HG02938 (cell line): Measurements from ENCODE around the gene CLEC4C.
"Not testable (repeated sequence)": the region's sequence is repeated elsewhere in the genome, so short reads cannot be mapped to it uniquely, and the experiment has no call there.

Experiments used
- ATAC-seq: cut with Tn5 transposase; IDR thresholded peaks from one replicate; pipeline ENCODE4 v1.9.1; 2021; ENCODE audit warnings: mild to moderate bottlenecking, moderate library complexity; ENCODE audit not compliant: unreplicated experiment

The CLEC4C gene, protein sequence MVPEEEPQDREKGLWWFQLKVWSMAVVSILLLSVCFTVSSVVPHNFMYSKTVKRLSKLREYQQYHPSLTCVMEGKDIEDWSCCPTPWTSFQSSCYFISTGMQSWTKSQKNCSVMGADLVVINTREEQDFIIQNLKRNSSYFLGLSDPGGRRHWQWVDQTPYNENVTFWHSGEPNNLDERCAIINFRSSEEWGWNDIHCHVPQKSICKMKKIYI

DNA sequence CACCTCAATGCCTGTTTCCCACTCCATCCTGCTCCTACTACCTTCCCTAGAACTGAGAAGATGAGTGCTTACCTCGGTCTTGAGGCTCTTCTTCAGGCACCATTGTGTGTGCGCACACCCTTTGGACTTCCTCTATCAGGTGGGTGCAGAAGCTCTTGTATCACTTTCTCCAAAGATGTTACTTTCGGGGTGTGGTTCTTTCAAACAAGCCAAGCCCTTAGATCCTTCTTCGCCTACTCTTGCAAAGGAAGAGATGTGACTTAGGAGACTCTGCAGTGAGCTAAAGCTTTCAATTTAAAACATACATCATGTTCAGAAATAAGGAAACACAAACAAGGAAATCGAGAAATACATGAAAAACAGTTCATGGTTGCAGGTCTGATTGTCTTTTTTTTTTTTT, at the start of gene CLEC4C:
Gene CLEC4C, minus strand, starts transcription at position 130 of the 400 bp plus-strand sequence. Its CDS starts 27 bp downstream, at position 103.
- no peak for ATAC-seq

DNA sequence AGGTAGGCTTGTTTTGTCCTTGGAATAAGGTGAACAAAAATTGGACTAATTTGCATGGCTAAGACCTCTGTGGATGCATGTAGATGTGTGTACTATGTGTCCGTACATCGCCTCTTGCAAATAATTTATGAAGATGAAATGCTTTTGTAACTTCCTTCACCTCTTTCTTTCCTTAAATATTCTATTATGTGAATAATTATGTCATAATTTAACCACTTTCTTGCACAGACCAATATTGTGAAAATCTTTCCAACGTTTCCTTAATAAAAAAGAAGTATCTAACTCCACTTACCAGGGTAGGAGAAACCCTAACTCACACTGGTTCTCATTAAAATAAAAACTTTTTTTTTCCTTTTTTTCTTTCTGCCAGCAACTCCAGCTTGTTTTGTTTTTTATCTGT, 46.0 kb upstream of the CLEC4C start:
- ATAC-seq: no peak

DNA sequence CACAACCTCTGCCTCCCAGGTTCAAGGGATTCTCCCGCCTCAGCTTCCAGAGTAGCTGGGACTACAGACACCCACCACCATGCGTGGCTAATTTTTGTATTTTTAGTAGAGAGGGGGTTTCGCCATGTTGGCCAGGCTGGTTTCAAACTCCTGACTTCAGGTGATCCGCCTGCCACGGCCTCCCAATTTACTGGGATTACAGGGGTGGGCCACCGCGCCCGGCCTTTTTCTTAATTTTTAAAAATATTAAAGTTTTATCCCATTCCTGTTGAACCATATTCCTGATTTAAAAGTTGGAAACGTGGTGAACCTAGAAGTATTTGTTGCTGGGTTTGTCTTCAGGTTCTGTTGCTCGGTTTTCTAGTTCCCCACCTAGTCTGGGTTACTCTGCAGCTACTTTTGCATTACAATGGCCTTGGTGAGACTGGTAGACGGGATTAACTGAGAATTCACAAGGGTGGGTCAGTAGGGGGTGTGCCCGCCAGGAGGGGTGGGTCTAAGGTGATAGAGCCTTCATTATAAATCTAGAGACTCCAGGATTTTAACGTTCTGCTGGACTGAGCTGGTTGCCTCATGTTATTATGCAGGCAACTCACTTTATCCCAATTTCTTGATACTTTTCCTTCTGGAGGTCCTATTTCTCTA, 41.8 kb upstream of the CLEC4C start, which contains the start of gene NANOG:
Gene NANOG, plus strand, starts transcription at position 519 of the 645 bp plus-strand sequence. CDS start 213 bp downstream, outside the sequence.
- ATAC-seq: not testable (repeated sequence)

DNA sequence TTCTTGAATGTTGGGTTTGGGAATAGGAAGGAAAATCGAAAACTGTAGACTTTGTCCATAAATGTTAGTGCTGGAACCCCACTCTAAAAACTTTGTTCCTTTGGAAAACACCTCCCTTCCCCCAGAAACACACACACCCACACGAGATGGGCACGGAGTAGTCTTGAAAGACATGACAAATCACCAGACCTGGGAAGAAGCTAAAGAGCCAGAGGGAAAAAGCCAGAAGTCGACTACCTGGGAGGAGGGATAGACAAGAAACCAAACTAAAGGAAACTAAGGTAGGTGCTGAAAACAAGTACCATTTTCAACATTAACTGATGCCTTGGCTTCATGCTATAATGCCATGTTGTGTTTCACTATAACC, 41.1 kb upstream of the CLEC4C start:
- ATAC-seq: no peak

DNA sequence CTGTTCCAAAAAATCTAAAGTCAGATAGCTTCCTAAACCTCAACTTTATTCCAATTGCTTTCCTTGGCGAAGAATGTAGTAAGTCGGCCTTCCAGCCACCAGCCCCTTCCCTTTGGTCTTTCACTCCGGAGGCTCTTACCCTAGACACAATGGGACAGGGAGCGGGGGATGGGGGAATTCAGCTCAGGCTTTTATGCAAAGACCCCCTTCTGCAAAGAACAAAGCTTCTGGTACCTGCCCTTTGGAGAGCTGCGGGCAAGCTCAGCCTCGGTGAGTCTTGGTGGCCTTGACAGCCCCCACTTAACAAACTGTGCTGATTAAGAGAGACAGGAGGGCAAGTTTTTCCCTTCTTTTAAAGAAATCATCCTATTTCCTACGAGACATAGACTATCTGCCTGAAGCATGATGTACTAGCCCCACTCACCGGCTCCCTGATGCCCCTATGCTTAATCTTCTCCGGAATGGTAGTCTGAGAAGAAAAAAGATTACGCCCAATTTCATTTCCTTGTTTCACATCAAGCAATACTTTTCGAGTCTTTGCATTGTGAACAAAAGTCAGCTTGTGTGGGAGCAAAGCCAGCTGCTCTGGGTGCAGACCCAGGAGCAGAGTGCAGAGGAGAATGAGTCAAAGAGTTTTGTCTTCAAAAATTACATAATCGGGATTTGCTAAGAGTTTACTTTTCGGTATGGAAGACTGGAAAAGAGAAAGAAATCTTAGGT, 40.6 kb upstream of the CLEC4C start:
- ATAC-seq: no peak

DNA sequence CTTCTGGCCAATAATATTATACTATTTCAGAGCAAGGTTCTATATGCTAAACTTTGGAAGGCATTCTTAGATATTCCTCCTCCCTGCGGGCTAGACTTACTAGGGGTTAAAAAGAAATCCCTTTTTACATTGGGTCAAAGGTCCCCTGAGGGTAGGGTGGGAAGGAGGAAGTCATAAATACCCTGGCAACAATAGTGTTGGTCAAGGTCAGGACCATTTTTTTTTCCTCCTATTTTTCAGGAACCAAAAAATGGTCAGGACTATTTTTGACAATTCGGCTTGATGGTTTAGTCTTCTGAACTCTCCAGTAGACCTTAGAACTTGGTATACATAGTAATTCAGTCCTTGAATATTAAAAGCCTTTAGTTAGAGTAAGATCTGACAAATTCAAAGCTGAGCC, 37.5 kb upstream of the CLEC4C start:
- no peak for ATAC-seq

DNA sequence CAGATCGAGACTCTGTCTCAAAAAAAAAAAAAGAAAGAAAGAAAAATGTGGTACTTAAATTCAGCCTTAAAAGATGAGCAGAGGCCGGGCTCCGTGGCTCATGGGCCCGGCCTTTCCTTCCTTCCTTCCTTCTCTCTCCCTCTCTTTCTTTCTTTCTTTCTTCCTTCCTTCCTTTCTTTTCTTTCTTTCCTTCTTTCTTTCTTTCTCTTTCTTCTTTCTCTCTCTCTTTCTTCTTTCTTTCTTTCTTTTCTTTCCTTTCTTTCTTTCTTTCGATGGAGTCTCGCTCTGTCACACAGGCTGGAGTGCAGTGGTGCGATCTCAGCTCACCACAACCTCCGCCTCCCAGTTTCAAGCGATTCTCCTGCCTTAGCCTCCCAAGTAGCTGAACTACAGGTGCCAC, 36.3 kb upstream of the CLEC4C start:
- not testable (repeated sequence) for ATAC-seq

DNA sequence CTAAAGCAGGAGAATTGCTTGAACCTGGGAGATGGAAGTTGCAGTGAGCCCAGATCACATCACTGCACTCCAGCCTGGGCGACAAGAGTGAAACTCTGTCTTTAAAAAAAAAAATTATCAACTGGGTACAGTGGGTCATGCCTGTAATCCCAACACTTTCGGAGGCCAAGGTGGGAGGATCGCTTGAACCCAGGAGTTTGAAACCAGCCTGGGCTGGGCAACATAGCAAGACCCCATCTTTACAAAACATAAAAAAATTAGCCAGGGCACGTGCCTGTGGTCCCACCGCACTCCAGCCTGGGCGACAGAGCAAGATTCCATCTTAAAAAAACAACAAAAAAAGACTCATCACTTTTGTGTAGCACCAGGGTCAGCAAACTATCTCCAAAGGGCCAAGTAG, 34.9 kb upstream of the CLEC4C start:
- ATAC-seq: no peak

DNA sequence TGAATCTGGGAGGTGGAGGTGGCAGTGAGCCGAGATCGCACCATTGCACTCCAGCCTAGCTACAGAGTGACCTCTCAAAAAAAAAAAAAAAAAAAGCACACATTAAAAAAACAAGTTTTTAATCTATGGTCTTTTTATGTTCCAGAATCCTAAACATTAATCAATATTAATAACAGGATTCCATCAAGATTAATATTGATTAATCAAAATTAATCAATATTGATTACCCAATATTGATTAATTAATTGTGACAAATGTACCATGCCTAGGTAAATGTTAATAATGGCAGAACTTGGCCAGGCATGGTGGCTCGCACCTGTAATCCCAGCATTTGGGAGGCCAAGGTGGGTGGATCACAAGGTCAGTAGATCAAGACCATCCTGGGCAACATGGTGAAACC, 34.1 kb upstream of the CLEC4C start:
- no peak for ATAC-seq

DNA sequence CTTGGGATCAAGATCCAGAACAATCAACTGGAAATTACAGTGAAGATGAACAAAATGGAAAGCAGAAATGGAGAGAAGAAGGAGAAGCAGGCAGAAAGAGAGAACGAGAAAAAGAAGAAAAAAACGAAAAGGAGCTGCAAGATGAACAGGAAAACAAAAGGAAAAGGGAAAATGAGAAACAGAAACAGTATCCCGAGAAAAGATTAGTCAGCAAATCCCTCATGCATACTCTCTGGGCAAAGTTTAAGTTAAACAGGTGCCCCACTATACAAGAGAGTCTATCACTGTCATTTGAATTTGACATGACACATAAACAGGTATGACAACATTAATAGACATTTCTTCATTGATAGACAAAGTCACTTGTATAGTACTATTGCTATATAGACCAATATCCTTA, 22.8 kb upstream of the CLEC4C start:
- ATAC-seq: no peak

DNA sequence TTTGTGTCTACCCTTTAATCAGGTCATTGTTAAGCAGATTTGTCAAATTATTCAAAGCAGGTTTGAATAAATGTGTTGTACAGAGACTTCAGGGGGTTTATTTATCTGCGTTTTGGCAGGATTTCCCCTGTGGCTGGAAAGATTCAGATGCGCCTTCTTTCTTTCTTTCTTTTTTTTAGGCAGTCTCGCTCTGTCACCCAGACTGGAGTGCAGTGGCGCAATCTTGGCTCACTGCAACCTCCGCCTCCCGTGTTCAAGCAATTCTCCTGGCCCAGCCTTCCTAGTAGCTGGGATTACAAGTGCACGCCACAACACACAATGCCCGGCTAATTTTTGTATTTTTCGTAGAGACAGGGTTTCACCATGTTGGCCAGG, 11.6 kb upstream of the CLEC4C start:
- ATAC-seq: no peak

DNA sequence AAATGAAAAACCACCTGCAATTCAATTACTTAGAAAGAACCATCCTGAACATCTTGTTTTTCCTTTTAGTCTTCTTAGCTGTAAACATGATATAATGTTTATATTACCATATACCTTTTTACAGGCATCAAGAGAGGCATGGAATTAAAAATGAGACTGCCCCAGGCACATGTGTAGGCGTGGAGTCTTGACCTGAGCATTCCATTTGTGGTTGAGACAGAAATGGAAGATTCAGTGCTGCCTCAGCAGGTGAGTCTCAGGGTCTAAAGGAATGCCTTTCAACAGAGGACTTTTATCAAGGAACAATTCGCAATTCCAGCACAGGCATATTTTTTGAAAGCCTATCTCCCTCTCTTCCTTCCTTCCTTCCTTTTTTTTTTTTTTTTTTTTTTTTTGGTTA, 9.8 kb upstream of the CLEC4C start:
- no peak for ATAC-seq

DNA sequence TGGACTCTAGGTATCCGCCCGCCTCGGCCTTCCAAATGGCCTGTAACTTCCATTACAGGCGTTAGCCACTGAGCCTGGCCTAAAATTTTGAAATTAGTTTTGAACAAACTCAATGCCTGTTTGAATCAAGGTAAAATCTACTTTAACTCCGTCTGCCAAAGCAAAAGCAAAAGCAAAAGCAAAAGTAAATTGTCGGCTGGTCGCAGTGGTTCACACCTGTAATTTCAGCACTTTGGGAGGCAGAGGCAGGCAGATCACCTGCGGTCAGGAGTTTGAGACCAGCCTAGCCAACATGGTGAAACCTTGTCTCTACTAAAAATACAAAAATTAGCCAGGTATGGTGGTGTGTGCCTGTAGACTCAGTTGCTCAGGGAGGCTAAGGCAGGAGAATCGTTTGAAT, 8.5 kb upstream of the CLEC4C start:
- ATAC-seq: not testable (repeated sequence)

DNA sequence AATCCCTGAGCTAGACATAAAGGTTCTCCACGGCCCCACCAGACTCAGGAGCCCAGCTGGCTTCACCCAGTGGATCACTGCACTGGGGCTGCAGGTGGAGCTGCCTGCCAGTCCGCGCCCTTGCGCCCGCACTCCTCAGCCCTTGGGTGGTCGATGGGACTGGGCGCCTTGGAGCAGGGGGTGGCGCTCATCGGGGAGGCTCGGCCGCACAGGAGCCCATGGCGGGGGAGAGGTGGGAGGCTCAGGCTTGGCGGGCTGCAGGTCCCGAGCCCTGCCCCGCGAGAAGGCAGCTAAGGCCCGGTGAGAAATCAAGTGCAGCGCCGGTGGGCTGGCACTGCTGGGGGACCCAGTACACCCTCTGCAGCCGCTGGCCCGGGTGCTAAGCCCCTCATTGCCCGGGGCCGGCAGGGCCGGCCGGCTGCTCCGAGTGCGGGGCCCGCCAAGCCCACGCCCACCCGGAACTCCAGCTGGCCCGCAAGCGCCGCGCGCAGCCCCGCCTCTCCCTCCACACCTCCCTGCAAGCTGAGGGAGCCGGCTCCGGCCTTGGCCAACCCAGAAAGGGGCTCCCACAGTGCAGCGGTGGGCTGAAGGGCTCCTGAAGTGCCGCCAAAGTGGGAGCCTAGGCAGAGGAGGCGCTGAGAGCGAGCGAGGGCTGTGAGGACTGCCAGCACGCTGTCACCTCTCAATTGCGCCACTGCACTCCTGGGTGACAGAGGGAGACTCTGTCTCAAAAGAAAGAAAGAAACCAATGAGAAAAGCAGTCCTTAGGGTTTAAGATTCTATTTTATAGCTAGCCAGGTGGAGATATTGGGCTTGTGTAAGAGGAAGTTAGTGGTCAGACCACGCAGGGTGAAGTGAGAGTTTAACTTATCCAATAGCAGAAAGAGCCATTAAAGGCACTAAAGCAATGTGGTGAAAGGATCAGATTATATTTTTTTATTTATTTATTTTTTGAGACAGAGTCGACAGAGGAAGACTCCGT, 5.1 kb upstream of the CLEC4C start:
- ATAC-seq: not testable (repeated sequence)

DNA sequence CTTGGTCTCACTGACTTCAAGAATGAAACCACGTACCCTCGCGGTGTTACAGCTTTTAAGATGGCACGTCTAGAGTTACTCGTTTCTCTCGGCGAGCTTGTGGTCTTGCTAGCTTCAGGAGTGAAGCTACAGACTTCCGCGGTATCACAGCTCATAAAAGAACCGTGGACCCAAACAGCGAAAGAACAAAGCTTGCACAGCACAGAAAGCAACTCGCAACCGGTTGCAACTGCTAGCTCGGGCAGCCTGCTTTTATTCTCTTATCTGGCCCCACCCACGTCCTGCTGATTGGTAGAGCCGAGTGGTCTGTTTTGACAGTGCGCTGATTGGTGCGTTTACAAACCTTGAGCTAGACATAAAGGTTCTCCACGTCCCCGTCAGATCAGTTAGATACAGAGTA, 4.2 kb upstream of the CLEC4C start:
- ATAC-seq: no peak

DNA sequence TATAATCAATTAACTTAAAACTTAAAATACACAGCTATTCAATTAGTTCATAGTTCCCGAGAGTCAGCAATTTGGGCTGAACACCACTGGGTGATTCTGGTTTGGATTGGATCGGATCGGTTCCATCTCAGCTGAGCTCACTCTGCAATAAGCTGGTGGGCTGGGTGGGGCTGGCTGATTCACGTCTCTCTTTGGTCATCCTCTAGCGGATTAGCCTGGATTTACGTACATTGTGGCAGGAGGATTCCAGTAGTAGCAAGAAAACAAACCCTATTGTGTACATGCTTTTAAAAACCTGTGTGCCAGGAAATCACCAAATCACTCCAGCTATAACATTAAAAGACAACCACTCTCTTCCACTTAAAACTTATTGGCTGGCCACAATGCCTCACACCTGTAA, 3.2 kb upstream of the CLEC4C start:
- ATAC-seq: no peak

DNA sequence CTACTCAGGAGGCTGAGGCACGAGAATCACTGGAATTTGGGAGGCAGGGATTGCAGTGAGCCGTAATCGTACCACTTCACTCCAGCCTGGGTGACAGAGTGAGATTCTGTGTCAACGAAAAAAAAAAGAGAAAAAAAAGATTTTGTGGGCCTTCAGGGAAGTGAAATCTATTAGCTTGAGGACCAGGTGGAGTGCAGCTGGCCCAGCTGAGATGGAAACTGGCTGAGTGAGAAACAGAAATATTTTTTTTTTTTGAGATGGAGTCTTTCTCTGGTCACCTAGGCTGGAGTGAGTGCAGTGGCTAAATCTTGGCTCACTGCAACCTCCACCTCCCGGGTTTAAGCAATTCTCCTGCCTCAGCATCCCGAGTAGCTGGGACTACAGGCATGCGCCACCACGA, 2.3 kb upstream of the CLEC4C start:
- ATAC-seq: no peak

DNA sequence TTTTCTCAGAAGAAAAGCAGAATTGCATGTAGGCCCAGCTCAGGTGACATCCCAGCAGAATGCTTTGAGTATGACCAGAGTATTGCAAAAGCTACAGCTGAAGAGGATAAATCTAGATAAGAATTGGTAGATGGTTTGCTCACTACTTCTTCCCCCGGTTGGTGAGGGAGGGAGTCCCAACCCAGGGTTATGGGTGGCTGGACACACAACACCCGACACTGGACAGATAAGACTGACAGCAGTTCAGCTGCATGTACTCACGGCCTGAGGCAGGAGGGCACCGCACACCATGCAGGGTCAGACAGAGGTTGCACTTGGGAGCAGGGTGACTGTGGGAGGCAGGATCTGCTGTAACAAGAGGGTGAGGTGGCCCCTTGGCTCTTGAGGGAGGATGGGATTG, 1.7 kb upstream of the CLEC4C start:
- no peak for ATAC-seq

DNA sequence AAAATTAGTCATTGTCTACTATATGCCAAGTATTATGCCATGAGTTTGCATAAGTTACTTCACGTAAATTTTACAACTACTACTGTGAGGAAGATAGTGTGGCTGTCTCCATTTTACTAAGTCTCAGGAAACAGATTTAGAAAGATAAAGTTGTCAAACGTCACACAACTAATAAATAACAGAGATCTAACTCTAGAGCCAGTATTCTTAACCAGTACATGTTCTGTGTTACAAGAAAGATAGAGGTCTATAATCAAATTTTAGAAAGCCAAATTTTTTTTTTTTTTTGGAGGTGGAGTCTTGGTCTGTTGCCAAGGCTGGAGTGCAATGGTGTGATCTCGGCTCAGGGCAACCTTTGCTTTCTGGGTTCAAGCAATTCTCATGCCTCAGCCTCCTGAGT, 14.2 kb downstream of the CLEC4C start:
- no peak for ATAC-seq

DNA sequence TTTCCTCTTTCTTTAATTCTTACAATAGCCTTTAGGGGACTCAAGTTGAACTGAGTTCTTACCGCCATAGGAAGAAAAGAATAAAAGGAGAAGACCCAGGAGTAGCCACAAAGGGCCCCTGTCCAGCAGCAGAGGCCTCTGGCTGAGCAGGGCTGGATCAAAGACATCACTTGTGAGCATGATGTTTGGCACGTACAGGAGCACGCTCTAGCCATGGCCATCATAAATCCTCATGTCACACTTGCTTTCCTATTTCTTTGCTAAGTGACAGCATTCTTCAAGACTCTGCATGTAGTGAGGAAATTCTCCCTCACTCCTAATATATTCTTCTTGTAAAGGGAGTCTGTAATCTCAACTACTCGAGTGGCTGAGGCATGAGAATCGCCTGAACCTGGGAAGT, 15.7 kb downstream of the CLEC4C start:
- no peak for ATAC-seq

DNA sequence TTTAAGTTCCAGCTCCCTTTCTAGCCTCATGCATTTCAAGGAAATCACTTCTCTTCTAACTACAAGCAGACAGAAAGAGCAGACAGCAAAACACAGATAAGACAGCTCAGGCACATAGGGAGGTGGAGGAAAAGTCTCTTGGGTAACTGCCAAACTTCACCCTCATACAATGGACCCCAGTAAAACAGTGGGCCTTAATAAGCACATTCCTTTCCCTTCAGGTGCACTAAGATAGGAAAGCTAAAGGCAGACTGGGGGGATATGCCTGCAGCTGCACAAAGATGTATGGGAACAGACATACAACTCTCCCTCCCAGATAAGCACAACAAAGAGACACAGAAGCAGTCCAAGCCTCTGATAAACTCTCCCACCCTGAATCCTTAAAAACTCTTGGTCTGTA, 16.2 kb downstream of the CLEC4C start:
- ATAC-seq: not testable (repeated sequence)
